SU-DHL-6 (cell line): ENCODE results near the gene NDUFS2.
"Not testable (repeated sequence)": the region's sequence is repeated elsewhere in the genome, so short reads cannot be mapped to it uniquely, and the experiment has no call there.

Experiments
- H2AFZ ChIP-seq: fragments of 200-600 bp; sonication (generic); 2 replicates; pipeline ENCODE4 v1.6.1; 2014; ENCODE audit warnings: low read depth, mild to moderate bottlenecking, moderate library complexity, mixed read lengths, antibody characterized with exemption, low read length; ENCODE audit not compliant: severe bottlenecking
- H3F3A ChIP-seq: fragments of 200-600 bp; shearing (Covaris generic); 2 replicates; pipeline ENCODE4 v1.6.0; 2016; ENCODE audit warnings: antibody characterized with exemption, mild to moderate bottlenecking; ENCODE audit not compliant: insufficient read depth
- H3K27ac ChIP-seq: fragments of 200-600 bp; sonication (generic); 2 replicates; pipeline ENCODE4 v1.5.1; 2016; ENCODE audit warnings: low read depth, mild to moderate bottlenecking, low read length, moderate library complexity, mixed read lengths
- H3K27me3 ChIP-seq: fragments of 200-600 bp; sonication (generic), shearing (Covaris generic); 2 replicates; pipeline ENCODE4 v1.6.0; 2014; ENCODE audit warnings: mild to moderate bottlenecking, low read length
- H3K36me3 ChIP-seq: fragments of 200-600 bp; sonication (generic); 2 replicates; pipeline ENCODE4 v1.6.1; 2014; ENCODE audit warnings: mild to moderate bottlenecking, low read length, mixed read lengths
- H3K4me2 ChIP-seq: fragments of 300-600, 200-600 bp; shearing (Covaris generic), sonication (generic); 2 replicates; pipeline ENCODE4 v1.6.0; 2014; ENCODE audit warnings: low read length, low read depth, mild to moderate bottlenecking; ENCODE audit not compliant: poor library complexity, severe bottlenecking
- H3K4me3 ChIP-seq: fragments of 200-600 bp; sonication (generic); 2 replicates; pipeline ENCODE4 v1.5.1; 2014; ENCODE audit warnings: antibody characterized with exemption, low read length, mild to moderate bottlenecking, mixed read lengths; ENCODE audit not compliant: insufficient read depth, poor library complexity, severe bottlenecking
- H3K79me2 ChIP-seq: fragments of 200-600 bp; sonication (generic); 2 replicates; pipeline ENCODE4 v1.6.1; 2014; ENCODE audit warnings: mild to moderate bottlenecking, low read length, moderate library complexity; ENCODE audit not compliant: insufficient read depth
- H3K9ac ChIP-seq: fragments of 200-600 bp; sonication (generic); 2 replicates; pipeline ENCODE4 v1.7.0; 2014; ENCODE audit warnings: mild to moderate bottlenecking, low read length
- H3K9me2 ChIP-seq: fragments of 200-600 bp; sonication (generic); replicated peaks from 2 replicates; pipeline ENCODE4 v1.6.1; 2014; ENCODE audit warnings: low read length; ENCODE audit not compliant: insufficient read depth
- H3K9me3 ChIP-seq: fragments of 200-600 bp; sonication (generic); 2 replicates; pipeline ENCODE4 v1.6.1; 2014; ENCODE audit warnings: low read length, mixed read lengths; ENCODE audit not compliant: insufficient read depth
- H4K20me1 ChIP-seq: fragments of 200-600 bp; sonication (generic); 2 replicates; pipeline ENCODE4 v1.6.1; 2014; ENCODE audit warnings: low read depth, mild to moderate bottlenecking, antibody characterized with exemption, low read length, moderate library complexity, mixed read lengths
- CTCF ChIP-seq: fragments of 200-600 bp; sonication (generic); IDR thresholded peaks from one replicate; pipeline ENCODE4 v1.5.1; 2017; ENCODE audit warnings: antibody characterized with exemption, mild to moderate bottlenecking, low read length, moderate library complexity; ENCODE audit not compliant: insufficient read depth, poor library complexity, severe bottlenecking
- EZH2phosphoT487 ChIP-seq: fragments of 200-600 bp; sonication (generic), shearing (Covaris generic); conservative IDR thresholded peaks from 2 replicates; pipeline ENCODE4 v1.6.1; 2018; ENCODE audit warnings: mild to moderate bottlenecking, antibody characterized with exemption, low read length, moderate library complexity, mixed read lengths

NDUFS2 gene

GRCh38 chr1:161220002-161220401, 17.8 kb downstream of the NDUFS2 start:
- no peak overlapping the region for H3K27ac ChIP-seq
- TF ChIP-seq CTCF (no peak), EZH2phosphoT487 (no peak)
- no peaks in the 10 kb centered on the region for H3K27me3 ChIP-seq
- H3K4me2 ChIP-seq, result no peak overlapping the region
- no peak overlapping the region for H2AFZ ChIP-seq
- H3K9me3 ChIP-seq, result no peaks in the 10 kb centered on the region
- H4K20me1 ChIP-seq, result no peaks in the 10 kb centered on the region
- H3K4me3 ChIP-seq, result no peak overlapping the region
- H3K36me3 ChIP-seq, result no peaks in the 10 kb centered on the region
- no peak overlapping the region for H3K9ac ChIP-seq
- no peaks in the 10 kb centered on the region for H3K9me2 ChIP-seq
- H3K79me2 ChIP-seq, result no peaks in the 10 kb centered on the region
- H3F3A ChIP-seq, result 0 out of 2 replicates have a peak, but pooled peaks cover 4% of the 10 kb centered on the region

- Histone ChIP-seq H3K9me2 (no peaks in the 10 kb centered on the region), H3K36me3 (no peaks in the 10 kb centered on the region), H3K27me3 (no peaks in the 10 kb centered on the region)
Measured at GRCh38 chr1:161222175-161223019, 20.2 kb downstream of the NDUFS2 start.

GRCh38 chr1:161223805-161224694, 21.9 kb downstream of the NDUFS2 start:
- no peak overlapping the region for H3K4me2 ChIP-seq
- H3F3A ChIP-seq, result no peaks in the 10 kb centered on the region
- TF ChIP-seq EZH2phosphoT487 (no peak), CTCF (no peak)

More at GRCh38 chr1:161222175-161223019, 20.2 kb downstream of the NDUFS2 start:
- TF ChIP-seq CTCF (no peak), EZH2phosphoT487 (no peak)
- Histone ChIP-seq H2AFZ (no peak overlapping the region), H3K79me2 (no peaks in the 10 kb centered on the region), H3K27ac (no peak overlapping the region), H3F3A (no peaks in the 10 kb centered on the region), H3K4me3 (no peak overlapping the region), H3K9ac (no peak overlapping the region), H4K20me1 (no peaks in the 10 kb centered on the region), H3K4me2 (no peak overlapping the region), H3K9me3 (no peaks in the 10 kb centered on the region)

GRCh38 chr1:161224695-161225087, 22.5 kb downstream of the NDUFS2 start:
- not testable (repeated sequence) for H3K36me3 ChIP-seq, H3F3A ChIP-seq, H3K9me2 ChIP-seq, H3K4me3 ChIP-seq, H3K9ac ChIP-seq, H2AFZ ChIP-seq, H3K4me2 ChIP-seq, H3K79me2 ChIP-seq, H4K20me1 ChIP-seq, H3K9me3 ChIP-seq, H3K27ac ChIP-seq, H3K27me3 ChIP-seq

More at GRCh38 chr1:161223805-161224694, 21.9 kb downstream of the NDUFS2 start:
- H3K36me3 ChIP-seq, result no peaks in the 10 kb centered on the region
- H4K20me1 ChIP-seq, result no peaks in the 10 kb centered on the region
- H3K9me3 ChIP-seq, result no peaks in the 10 kb centered on the region
- no peaks in the 10 kb centered on the region for H3K9me2 ChIP-seq
- no peak overlapping the region for H3K4me3 ChIP-seq
- H2AFZ ChIP-seq, result no peak overlapping the region
- no peak overlapping the region for H3K9ac ChIP-seq
- H3K27ac ChIP-seq, result no peak overlapping the region
- no peaks in the 10 kb centered on the region for H3K79me2 ChIP-seq
- no peaks in the 10 kb centered on the region for H3K27me3 ChIP-seq
